Fibroblast of lung (primary cell): ENCODE data around the gene MAEL. TPM values are rescaled to one million over a fixed set of nuclear protein-coding genes. Genes with fewer than 3 reads are reported as not detected.

ENCODE experiments used
- DNase-seq, 2 donors: peaks; one replicate each; pipeline versions ENCODE4 v3.0.0 to v3.0.0-alpha.2; 2010; ENCODE audit warnings: low read depth in 2 of 2
- H2AFZ ChIP-seq: 2 replicates; pipeline ENCODE4 v1.5.1; 2012; ENCODE audit warnings: low read length, control low read depth, inconsistent platforms
- H3K27ac ChIP-seq: 2 replicates; pipeline ENCODE4 v1.5.1; 2011; ENCODE audit warnings: low read length, control low read depth; ENCODE audit not compliant: insufficient read depth
- H3K27me3 ChIP-seq: 2 replicates; pipeline ENCODE4 v1.5.1; 2011; ENCODE audit warnings: mild to moderate bottlenecking, low read length; ENCODE audit not compliant: control insufficient read depth, insufficient read depth
- H3K36me3 ChIP-seq: 2 replicates; pipeline ENCODE4 v1.5.1; 2011; ENCODE audit warnings: low read length; ENCODE audit not compliant: control insufficient read depth, insufficient read depth
- H3K4me1 ChIP-seq: 2 replicates; pipeline ENCODE4 v1.5.1; 2011; ENCODE audit warnings: low read length; ENCODE audit not compliant: control insufficient read depth, insufficient read depth; ENCODE audit errors: extremely low read depth
- H3K4me2 ChIP-seq: 2 replicates; pipeline ENCODE4 v1.5.1; 2011; ENCODE audit warnings: low read length, control low read depth; ENCODE audit not compliant: insufficient read depth; ENCODE audit errors: extremely low read depth
- H3K4me3 ChIP-seq, 4 experiments: fragments of 200-600 bp in 1 of 4; sonication (generic) in 1 of 4; replicated peaks in 1 of 4; 2 replicates each; pipeline ENCODE4 v1.5.1; 2011 to 2016; ENCODE audit warnings: low read length in 4 of 4, low read depth in 3 of 4, mild to moderate bottlenecking in 3 of 4, control low read depth in 2 of 4, inconsistent platforms in 1 of 4, mixed read lengths in 1 of 4; ENCODE audit not compliant: insufficient read depth in 1 of 4; ENCODE audit errors: control extremely low read depth in 1 of 4
- H3K79me2 ChIP-seq: 2 replicates; pipeline ENCODE4 v1.5.1; 2012; ENCODE audit warnings: mild to moderate bottlenecking, low read length, inconsistent platforms; ENCODE audit not compliant: control insufficient read depth, insufficient read depth
- H3K9ac ChIP-seq: 2 replicates; pipeline ENCODE4 v1.5.1; 2011; ENCODE audit warnings: mild to moderate bottlenecking, low read length, control low read depth; ENCODE audit not compliant: insufficient read depth
- H3K9me3 ChIP-seq: 2 replicates; pipeline ENCODE4 v1.5.1; 2012; ENCODE audit warnings: low read depth, low read length; ENCODE audit not compliant: control insufficient read depth, insufficient read depth
- H4K20me1 ChIP-seq: 2 replicates; pipeline ENCODE4 v1.5.1; 2011; ENCODE audit warnings: low read length; ENCODE audit not compliant: control insufficient read depth, insufficient read depth; ENCODE audit errors: extremely low read depth
- EZH2 ChIP-seq: IDR thresholded peaks from 2 replicates; pipeline ENCODE4 v1.5.1; 2012; ENCODE audit warnings: low read length, control low read depth, mild to moderate bottlenecking; ENCODE audit errors: missing control alignments
- polyA plus RNA-seq, 2 donors: library from polyadenylated mRNA; depleted of rRNA in 1 of 2; stranded (reverse) in 1 of 2; unstranded in 1 of 2; fragments of >200 nt; gene quantifications; 2 replicates each; pipeline ENCODE4 v1.2.1, GENCODE V29; 2011 to 2012; ENCODE audit warnings: missing spikeins in 1 of 2
- total RNA-seq: library from RNA; depleted of rRNA; stranded (reverse); fragments of >200 nt; gene quantifications from 2 replicates; pipeline ENCODE4 v1.2.1, GENCODE V29; 2014
- TF ChIP-seq, protein P1 (sequence below), 2 donors: IDR thresholded peaks in 1 of 2; conservative IDR thresholded peaks in 1 of 2; 1 replicate in 1 of 2; 2 replicates in 1 of 2; pipeline ENCODE4 v1.5.1; 2011 to 2012; ENCODE audit warnings: low read length in 2 of 2, control low read depth in 1 of 2, inconsistent platforms in 1 of 2, low read depth in 1 of 2, mild to moderate bottlenecking in 1 of 2

Gene MAEL
- total and polyA plus RNA-seq, 2 donors (not counting 1 experiment from before 2014, with no cell fraction given): not detected

DNA sequence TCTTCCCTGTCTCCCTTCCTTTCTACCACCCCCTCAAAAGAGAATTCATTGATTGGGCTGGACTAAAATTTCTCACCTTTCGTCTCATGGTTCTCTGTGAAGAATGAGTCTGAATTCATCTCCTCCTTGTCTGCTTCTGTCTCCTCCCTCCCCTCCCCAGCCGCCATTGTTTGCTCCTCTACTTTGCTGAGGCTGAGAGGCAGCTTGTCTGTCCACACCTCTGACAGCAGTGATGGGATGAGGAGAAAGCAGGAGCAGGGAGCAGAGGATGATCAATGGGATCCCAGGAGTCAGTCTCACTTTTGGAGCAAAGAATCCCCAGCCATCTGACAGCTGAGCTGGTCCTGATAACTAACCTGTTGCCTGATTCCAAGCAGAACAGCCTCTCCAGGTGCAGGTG lies 16.3 kb upstream of the MAEL start:
- Histone ChIP-seq H3K27me3 (peaks cover 18% of the 10 kb centered on the region), H3K9ac (no peak overlapping the region), H3K36me3 (no peaks in the 10 kb centered on the region), H3K4me3 (no peak overlapping the region), H3K79me2 (no peaks in the 10 kb centered on the region), H4K20me1 (no peaks in the 10 kb centered on the region), H3K27ac (no peak overlapping the region), H3K9me3 (no peaks in the 10 kb centered on the region), H3K4me1 (no peaks in the 10 kb centered on the region), H2AFZ (no peak overlapping the region), H3K4me2 (no peak overlapping the region)
- no peak for DNase-seq
- TF ChIP-seq, protein P1, sequence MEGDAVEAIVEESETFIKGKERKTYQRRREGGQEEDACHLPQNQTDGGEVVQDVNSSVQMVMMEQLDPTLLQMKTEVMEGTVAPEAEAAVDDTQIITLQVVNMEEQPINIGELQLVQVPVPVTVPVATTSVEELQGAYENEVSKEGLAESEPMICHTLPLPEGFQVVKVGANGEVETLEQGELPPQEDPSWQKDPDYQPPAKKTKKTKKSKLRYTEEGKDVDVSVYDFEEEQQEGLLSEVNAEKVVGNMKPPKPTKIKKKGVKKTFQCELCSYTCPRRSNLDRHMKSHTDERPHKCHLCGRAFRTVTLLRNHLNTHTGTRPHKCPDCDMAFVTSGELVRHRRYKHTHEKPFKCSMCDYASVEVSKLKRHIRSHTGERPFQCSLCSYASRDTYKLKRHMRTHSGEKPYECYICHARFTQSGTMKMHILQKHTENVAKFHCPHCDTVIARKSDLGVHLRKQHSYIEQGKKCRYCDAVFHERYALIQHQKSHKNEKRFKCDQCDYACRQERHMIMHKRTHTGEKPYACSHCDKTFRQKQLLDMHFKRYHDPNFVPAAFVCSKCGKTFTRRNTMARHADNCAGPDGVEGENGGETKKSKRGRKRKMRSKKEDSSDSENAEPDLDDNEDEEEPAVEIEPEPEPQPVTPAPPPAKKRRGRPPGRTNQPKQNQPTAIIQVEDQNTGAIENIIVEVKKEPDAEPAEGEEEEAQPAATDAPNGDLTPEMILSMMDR (conservative IDR thresholded peaks at IDR 0.05 in 1 of 2, IDR thresholded peaks at IDR 0.05 in 1 of 2; ENCODE audit: low read depth in 1 of 2, low read length in 2 of 2): no peak
- TF ChIP-seq EZH2: no peak

DNA sequence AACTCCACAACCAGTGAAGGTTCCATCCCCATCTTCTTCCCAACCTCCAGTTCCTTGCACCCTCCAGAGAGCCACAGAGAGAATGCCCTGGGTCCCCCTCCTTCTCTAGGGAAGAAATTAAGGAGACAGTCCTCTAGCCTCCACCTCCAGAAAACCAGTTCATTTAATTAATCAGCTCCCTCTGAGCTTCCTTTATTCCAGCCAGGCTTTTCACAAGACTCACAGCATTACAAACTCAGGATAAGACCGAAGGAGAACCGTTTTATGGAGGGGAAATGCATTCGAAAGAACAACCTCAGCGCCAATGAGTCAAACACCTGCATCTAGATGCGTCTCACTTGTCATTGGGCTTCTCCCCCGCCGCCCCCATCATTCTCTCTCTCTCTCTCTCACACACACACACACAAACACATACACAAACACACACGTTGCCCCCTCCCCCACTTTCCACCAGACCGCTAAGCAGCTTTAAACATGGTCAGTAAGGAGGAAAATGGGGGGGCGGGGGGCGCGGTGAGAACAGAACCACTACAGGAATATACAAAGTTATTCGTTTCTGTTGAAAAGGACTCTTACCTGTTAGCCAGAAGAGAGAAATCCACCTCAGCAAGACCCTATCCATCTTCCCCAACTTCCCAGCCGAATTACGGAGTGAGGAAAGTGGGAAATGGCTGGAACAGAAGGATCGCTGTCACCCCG lies 14.3 kb upstream of the MAEL start:
- Histone ChIP-seq H3K79me2 (no peaks in the 10 kb centered on the region), H3K4me3 (peak overlapping the region in 3 of 4 experiments; percentile 28 to 55 (median 43)), H3K9me3 (no peaks in the 10 kb centered on the region), H3K4me2 (peak overlapping the region; percentile 58), H3K27me3 (peaks cover 18% of the 10 kb centered on the region), H3K4me1 (no peaks in the 10 kb centered on the region), H4K20me1 (no peaks in the 10 kb centered on the region), H3K36me3 (no peaks in the 10 kb centered on the region), H2AFZ (no peak overlapping the region), H3K9ac (no peak overlapping the region), H3K27ac (no peak overlapping the region)
- TF ChIP-seq, protein P1 (conservative IDR thresholded peaks at IDR 0.05 in 1 of 2, IDR thresholded peaks at IDR 0.05 in 1 of 2; ENCODE audit: low read depth in 1 of 2, low read length in 2 of 2): no peak
- no peak for DNase-seq

DNA sequence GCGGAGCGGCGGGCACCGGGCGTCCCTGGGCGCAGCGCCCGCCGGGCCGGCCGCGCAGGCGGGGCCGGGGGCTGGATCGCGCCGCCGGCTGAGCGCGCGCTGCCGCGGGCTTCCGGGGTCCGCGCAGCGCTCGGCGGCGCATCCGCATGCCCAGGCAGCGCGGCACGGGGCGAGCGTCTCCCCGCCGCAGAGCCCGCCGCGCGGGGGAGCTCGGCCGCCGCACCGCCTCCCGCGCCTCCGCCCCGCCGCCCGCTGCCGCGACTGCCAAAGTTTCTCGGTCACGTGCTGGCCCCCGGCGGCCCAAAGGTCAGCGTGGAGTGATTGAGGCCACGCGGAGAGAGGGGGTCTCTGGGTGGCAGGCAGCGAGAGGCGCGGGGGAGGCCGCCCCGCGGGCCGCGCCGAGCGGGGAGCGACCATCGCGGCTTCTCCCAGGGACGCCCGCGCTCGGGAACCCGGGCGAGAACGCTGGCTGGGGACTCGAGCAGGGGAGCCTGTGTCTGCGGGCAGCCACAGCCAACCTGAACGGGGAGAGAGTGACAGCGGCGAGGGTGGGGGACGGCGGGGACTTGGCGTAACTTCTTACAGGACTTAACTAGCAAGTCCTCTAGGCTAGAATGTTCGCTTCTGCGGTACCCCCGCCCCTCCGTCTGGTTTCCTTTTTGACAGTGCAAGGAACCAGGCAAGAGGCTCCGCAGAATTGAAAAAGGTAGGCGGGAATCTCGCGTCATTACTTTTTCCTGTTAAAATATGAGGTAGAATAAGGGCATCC lies 13.5 kb upstream of the MAEL start, which contains the start of gene ILDR2:
TSS of gene ILDR2 (minus strand) at position 180 of the 769 bp plus-strand sequence. CDS start 272 bp downstream, outside the sequence.
- Histone ChIP-seq H3K27me3 (peaks cover 18% of the 10 kb centered on the region), H3K79me2 (no peaks in the 10 kb centered on the region), H4K20me1 (no peaks in the 10 kb centered on the region), H3K4me3 (peak within 1 kb of the TSS; percentile 47 to 62 (median 51)), H3K36me3 (no peaks in the 10 kb centered on the region), H3K4me2 (peak within 1 kb of the TSS; percentile 58), H3K27ac (no peak within 1 kb of the TSS), H3K4me1 (no peaks in the 10 kb centered on the region), H3K9me3 (no peaks in the 10 kb centered on the region), H3K9ac (no peak within 1 kb of the TSS), H2AFZ (peak within 1 kb of the TSS; percentile 14)
- TF ChIP-seq, protein P1 (conservative IDR thresholded peaks at IDR 0.05 in 1 of 2, IDR thresholded peaks at IDR 0.05 in 1 of 2; ENCODE audit: low read depth in 1 of 2, low read length in 2 of 2): no peak
- TF ChIP-seq EZH2: peak; percentile 76
- peak; percentile 25 to 37 for DNase-seq
